Measurements from ENCODE around the gene KNDC1. TPM values are rescaled to one million over a fixed set of nuclear protein-coding genes. Genes with fewer than 3 reads are reported as not detected.
"Not testable (repeated sequence)": the region's sequence is repeated elsewhere in the genome, so short reads cannot be mapped to it uniquely, and the experiment has no call there.

Gene KNDC1
- total RNA-seq, 4 donors from 2014 or later = under 0.01 to 12.5 (median 5.3) TPM

DNA sequence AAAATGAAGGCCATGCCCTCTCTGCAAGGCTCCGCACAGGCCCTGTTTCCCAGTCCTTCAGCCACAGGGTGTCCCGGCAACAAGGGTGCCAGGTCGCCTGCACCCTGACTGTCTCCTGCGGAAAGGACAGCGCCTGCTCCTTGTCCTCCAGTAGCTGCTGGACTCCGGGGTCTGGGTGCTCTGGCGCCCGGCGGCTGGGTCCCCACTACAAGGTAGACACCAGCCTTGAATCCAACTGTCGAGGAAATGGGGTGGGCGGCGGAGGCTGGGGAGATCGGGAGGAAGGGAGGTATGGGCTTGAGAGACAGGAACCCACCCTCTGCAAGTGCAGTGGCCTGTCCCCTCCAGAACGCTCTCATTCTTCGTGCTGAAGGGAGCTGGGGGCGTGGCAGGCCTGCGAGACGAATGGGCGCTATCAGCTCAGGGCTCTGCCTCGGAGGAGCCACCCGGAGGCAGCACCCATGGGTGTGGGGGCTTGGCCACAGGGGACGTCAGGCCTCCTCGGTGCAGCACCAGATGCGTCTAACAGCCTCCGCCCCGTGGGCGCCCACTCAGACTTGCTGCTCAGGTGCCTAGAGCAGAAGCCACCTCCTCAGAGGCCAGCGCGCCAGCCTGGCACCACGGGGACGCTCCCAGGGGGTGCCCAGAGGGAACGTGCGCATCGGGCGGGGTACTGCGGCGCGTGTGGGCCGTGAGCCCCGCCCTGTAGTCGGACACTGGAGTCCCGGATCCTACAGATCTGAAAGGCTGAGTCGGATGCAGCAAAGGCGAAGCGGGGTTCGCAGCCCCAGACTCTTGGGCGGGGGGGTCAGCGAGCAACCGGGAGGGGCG lies 101.1 kb downstream of the KNDC1 start:
- TF ChIP-seq POLR2A (IDR thresholded peaks at IDR 0.05) = no peak
- TF ChIP-seq, protein P1, sequence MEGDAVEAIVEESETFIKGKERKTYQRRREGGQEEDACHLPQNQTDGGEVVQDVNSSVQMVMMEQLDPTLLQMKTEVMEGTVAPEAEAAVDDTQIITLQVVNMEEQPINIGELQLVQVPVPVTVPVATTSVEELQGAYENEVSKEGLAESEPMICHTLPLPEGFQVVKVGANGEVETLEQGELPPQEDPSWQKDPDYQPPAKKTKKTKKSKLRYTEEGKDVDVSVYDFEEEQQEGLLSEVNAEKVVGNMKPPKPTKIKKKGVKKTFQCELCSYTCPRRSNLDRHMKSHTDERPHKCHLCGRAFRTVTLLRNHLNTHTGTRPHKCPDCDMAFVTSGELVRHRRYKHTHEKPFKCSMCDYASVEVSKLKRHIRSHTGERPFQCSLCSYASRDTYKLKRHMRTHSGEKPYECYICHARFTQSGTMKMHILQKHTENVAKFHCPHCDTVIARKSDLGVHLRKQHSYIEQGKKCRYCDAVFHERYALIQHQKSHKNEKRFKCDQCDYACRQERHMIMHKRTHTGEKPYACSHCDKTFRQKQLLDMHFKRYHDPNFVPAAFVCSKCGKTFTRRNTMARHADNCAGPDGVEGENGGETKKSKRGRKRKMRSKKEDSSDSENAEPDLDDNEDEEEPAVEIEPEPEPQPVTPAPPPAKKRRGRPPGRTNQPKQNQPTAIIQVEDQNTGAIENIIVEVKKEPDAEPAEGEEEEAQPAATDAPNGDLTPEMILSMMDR (IDR thresholded peaks at IDR 0.05) = no peak
- Histone ChIP-seq H3K27me3 (no peaks in the 10 kb centered on the region), H3K9me3 (no peaks in the 10 kb centered on the region), H3K4me1 (peaks cover 0 to 8% of the 10 kb centered on the region in 2 donors), H3K36me3 (no peaks in the 10 kb centered on the region), H3K4me3 (peak overlapping the region; percentile 43 to 74), H3K27ac (peak overlapping the region; percentile 87 to 93)
- intact Hi-C loops (cut with DNase I; ENCODE audit: low total_unique reads) = no loop called here
- peak; percentile 51 to 54 for DNase-seq

DNA sequence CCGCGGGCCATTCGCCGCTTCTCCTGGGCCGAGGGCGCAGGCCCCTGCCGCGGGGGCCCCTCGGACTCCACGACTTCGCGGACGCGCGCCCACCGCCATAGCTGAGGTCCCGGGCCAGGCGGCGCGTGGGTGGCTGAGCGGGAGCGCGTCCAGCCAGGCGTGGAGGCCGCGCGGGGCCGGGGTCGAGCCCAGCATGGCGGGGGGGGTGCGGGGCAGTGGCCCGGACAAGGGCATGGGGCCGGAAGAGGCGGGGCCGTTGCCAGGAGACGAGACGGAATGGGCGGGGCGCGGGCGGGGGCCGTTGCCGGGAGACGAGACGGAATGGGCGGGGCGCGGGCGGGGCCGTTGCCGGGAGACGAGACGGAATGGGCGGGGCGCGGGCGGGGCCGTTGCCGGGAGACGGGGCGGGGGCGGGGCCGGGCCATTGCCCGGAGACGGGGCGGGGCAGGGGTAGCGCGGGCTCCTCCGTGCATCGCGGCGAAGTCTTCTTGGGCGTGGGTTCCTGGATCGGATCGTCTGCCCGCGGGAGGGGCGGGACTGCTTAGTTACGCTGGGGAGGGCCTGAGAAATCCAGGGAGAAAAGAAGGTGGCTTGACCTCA lies 101.8 kb downstream of the KNDC1 start:
- Histone ChIP-seq H3K36me3 (no peaks in the 10 kb centered on the region), H3K27ac (peak overlapping the region; percentile 87 to 93), H3K27me3 (no peaks in the 10 kb centered on the region), H3K9me3 (no peaks in the 10 kb centered on the region), H3K4me1 (peaks cover 0 to 8% of the 10 kb centered on the region in 2 donors), H3K4me3 (peak overlapping the region; percentile 43 to 74)
- intact Hi-C loops (cut with DNase I; ENCODE audit: low total_unique reads) = no loop called here
- DNase-seq = peak; percentile 87 to 88
- TF ChIP-seq, protein P1 (IDR thresholded peaks at IDR 0.05) = no peak
- TF ChIP-seq POLR2A (IDR thresholded peaks at IDR 0.05) = peak in 1 of 2 donors; percentile 58

DNA sequence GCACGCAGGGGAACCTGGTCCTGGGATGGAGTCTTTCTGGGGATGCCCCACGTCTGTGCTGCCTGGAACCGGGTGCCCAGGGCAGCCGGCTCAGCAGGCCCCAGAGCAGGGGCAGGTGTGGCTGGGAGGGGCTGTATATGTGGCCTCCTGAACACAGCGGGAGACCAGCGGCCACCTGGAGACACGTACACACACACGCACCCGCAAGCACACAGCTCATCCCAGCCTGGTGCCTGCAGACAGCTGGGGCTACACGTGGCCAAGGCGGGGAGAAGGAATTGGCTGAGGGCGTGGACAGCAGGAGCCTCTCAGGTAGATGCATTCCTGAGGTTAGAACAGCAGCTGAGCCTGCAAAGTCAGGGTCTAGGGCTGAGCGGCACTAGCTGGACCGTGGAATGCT lies 102.7 kb downstream of the KNDC1 start:
- H3K27me3 ChIP-seq = no peaks in the 10 kb centered on the region
- H3K4me1 ChIP-seq = peaks cover 0 to 8% of the 10 kb centered on the region in 2 donors
- no peak overlapping the region for H3K4me3 ChIP-seq
- no peak for DNase-seq
- H3K9me3 ChIP-seq = no peaks in the 10 kb centered on the region
- no peaks in the 10 kb centered on the region for H3K36me3 ChIP-seq
- H3K27ac ChIP-seq = no peak overlapping the region
- intact Hi-C loops (cut with DNase I; ENCODE audit: low total_unique reads) = no loop called here
- no peak for TF ChIP-seq POLR2A (IDR thresholded peaks at IDR 0.05)
- TF ChIP-seq, protein P1 (IDR thresholded peaks at IDR 0.05) = no peak

DNA sequence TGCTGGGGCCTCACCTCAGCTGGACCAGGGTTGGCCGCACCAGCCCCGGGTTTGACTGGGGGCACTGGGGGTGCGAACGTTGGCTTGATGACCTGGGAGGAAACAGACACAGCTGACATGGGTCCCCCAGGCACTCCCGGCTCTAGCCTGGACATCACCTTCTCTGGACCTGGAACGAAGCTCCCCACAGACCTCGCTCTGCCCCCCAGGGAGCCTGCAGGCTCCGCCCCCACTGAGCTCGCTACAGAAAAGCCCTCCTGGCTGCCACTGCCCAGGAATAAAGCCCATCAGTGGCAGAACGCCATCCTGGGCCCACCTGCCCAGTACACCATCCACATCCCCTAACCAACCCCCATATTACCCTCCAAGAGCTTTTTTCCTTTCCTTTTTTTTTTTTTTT lies 103.7 kb downstream of the KNDC1 start:
- no peaks in the 10 kb centered on the region for H3K36me3 ChIP-seq
- peaks cover 0 to 8% of the 10 kb centered on the region in 2 donors for H3K4me1 ChIP-seq
- no peaks in the 10 kb centered on the region for H3K9me3 ChIP-seq
- TF ChIP-seq POLR2A (IDR thresholded peaks at IDR 0.05) = no peak
- TF ChIP-seq, protein P1 (IDR thresholded peaks at IDR 0.05) = no peak
- DNase-seq = no peak
- intact Hi-C loops (cut with DNase I; ENCODE audit: low total_unique reads) = no loop called here
- no peak overlapping the region for H3K27ac ChIP-seq
- H3K27me3 ChIP-seq = no peaks in the 10 kb centered on the region
- H3K4me3 ChIP-seq = no peak overlapping the region

DNA sequence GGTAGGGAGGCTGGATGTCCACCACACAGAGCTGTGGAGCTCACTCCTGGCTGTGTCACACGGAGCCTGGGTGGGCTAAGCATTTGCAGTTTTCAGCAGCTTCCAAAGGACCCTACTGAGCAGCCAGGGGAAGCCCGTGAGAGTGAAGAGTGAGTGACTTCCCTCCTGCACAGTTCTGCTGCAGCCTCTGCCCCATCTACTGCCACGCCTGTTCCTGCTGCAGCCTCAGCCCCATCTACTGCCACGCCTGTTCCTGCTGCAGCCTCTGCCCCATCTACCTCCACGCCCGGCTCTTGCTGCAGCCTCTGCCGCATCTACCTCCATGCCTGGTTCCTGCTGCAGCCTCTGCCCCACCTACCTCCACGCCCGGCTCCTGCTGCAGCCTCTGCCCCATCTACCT lies 104.4 kb downstream of the KNDC1 start:
- H3K36me3 ChIP-seq = no peaks in the 10 kb centered on the region
- H3K4me3 ChIP-seq = no peak overlapping the region
- TF ChIP-seq POLR2A (IDR thresholded peaks at IDR 0.05) = no peak
- TF ChIP-seq, protein P1 (IDR thresholded peaks at IDR 0.05) = no peak
- peaks cover 0 to 8% of the 10 kb centered on the region in 2 donors for H3K4me1 ChIP-seq
- no peak for DNase-seq
- H3K27ac ChIP-seq = no peak overlapping the region
- intact Hi-C loops (cut with DNase I; ENCODE audit: low total_unique reads) = no loop called here
- H3K27me3 ChIP-seq = no peaks in the 10 kb centered on the region
- H3K9me3 ChIP-seq = no peaks in the 10 kb centered on the region

DNA sequence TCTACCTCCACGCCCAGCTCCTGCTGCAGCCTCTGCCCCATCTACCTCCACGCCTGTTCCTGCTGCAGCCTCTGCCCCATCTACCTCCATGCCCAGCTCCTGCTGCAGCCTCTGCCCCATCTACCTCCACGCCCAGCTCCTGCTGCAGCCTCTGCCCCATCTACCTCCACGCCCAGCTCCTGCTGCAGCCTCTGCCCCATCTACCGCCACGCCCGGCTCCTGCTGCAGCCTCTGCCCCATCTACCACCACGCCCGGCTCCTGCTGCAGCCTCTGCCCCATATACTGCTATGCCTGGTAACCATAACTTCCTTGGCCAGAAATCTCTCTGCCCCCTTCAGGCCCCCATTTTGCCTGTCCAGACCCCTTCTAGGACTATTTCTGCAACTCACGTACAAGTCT lies 105.0 kb downstream of the KNDC1 start:
- intact Hi-C loops (cut with DNase I; ENCODE audit: low total_unique reads); H3K4me1 ChIP-seq; H3K27ac ChIP-seq; H3K27me3 ChIP-seq; H3K36me3 ChIP-seq; H3K9me3 ChIP-seq; DNase-seq; H3K4me3 ChIP-seq: not testable (repeated sequence)
